HCT116 (cell line): Measurements from ENCODE around the gene FMN1.

ENCODE experiments used
- CTCF ChIP-seq, 3 experiments: fragments of 200-600 bp in 1 of 3; sonication (generic) in 1 of 3; IDR thresholded peaks in 2 of 3; conservative IDR thresholded peaks in 1 of 3; 2 replicates each; pipeline ENCODE4 v1.5.1; 2012 to 2017; ENCODE audit warnings: low read depth in 2 of 3, low read length in 2 of 3, antibody characterized with exemption in 1 of 3, borderline replicate concordance in 1 of 3, control low read depth in 1 of 3, mild to moderate bottlenecking in 1 of 3, mixed read lengths in 1 of 3, mixed run types in 1 of 3, moderate library complexity in 1 of 3; ENCODE audit not compliant: insufficient read depth in 1 of 3
- EGR1 ChIP-seq: IDR thresholded peaks from 2 replicates; pipeline ENCODE4 v1.6.1; 2012; ENCODE audit warnings: low read depth
- EZH2 ChIP-seq: fragments of 200-600 bp; sonication (generic); IDR thresholded peaks from 2 replicates; pipeline ENCODE4 v1.6.1; 2017; ENCODE audit warnings: antibody characterized with exemption, mixed run types
- FOSL1 ChIP-seq: IDR thresholded peaks from 2 replicates; pipeline ENCODE4 v1.6.1; 2012; ENCODE audit warnings: low read depth
- POLR2A ChIP-seq: IDR thresholded peaks from 2 replicates; pipeline ENCODE4 v1.7.0; 2011; ENCODE audit warnings: borderline replicate concordance; ENCODE audit not compliant: insufficient read depth, insufficient read length; ENCODE audit errors: extremely low read depth
- POLR2AphosphoS5 ChIP-seq: IDR thresholded peaks from 2 replicates; pipeline ENCODE4 v1.6.1; 2011; ENCODE audit warnings: mild to moderate bottlenecking, low read depth, low read length, moderate library complexity
- REST ChIP-seq: IDR thresholded peaks from 2 replicates; pipeline ENCODE4 v1.6.1; 2012; ENCODE audit warnings: low read depth
- SRF ChIP-seq: IDR thresholded peaks from 2 replicates; pipeline ENCODE4 v1.6.1; 2012; ENCODE audit warnings: low read depth
- TCF7L2 ChIP-seq: IDR thresholded peaks from 2 replicates; pipeline ENCODE4 v1.7.0; 2011; ENCODE audit warnings: borderline replicate concordance, inconsistent platforms; ENCODE audit not compliant: insufficient read depth, insufficient read length; ENCODE audit errors: extremely low read depth
- YY1 ChIP-seq: IDR thresholded peaks from 2 replicates; pipeline ENCODE4 v1.6.1; 2011; ENCODE audit warnings: low read length, low read depth, moderate library complexity, mild to moderate bottlenecking; ENCODE audit not compliant: insufficient replicate concordance; ENCODE audit errors: extremely low read depth
- TF ChIP-seq, protein P1 (sequence below): IDR thresholded peaks from 2 replicates; pipeline ENCODE4 v1.6.1; 2012

GRCh38 chr15:33109345-33109744 is 85.2 kb downstream of the FMN1 start:
- TF ChIP-seq, protein P1, sequence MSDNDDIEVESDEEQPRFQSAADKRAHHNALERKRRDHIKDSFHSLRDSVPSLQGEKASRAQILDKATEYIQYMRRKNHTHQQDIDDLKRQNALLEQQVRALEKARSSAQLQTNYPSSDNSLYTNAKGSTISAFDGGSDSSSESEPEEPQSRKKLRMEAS: no peak
- TF ChIP-seq POLR2A (no peak), CTCF (IDR thresholded peaks at IDR 0.05 in 2 of 3, conservative IDR thresholded peaks at IDR 0.05 in 1 of 3; ENCODE audit: borderline replicate concordance in 1 of 3, insufficient read depth in 1 of 3, low read depth in 2 of 3, low read length in 2 of 3) (no peak), EGR1 (no peak), POLR2AphosphoS5 (no peak), FOSL1 (no peak), REST (no peak), EZH2 (no peak), TCF7L2 (no peak), SRF (no peak), YY1 (no peak)
